Mesendoderm (in vitro differentiated cells): Measurements from ENCODE around the gene PDZD2.

Source experiments
- DNase-seq: peaks from one replicate; pipeline ENCODE4 v3.0.0; 2013
- H2AK5ac ChIP-seq: 2 replicates; pipeline ENCODE4 v1.6.1; 2013; ENCODE audit warnings: low read length, inconsistent platforms
- H2BK120ac ChIP-seq: 2 replicates; pipeline ENCODE4 v1.6.1; 2013; ENCODE audit warnings: low read depth, mild to moderate bottlenecking, low read length, moderate library complexity, mixed read lengths
- H2BK15ac ChIP-seq: replicated peaks from 2 replicates; pipeline ENCODE4 v1.6.1; 2013; ENCODE audit warnings: low read depth, mild to moderate bottlenecking, moderate library complexity
- H2BK5ac ChIP-seq: 2 replicates; pipeline ENCODE4 v1.6.1; 2013; ENCODE audit warnings: low read length, inconsistent platforms
- H3K18ac ChIP-seq: 2 replicates; pipeline ENCODE4 v1.6.1; 2013; ENCODE audit warnings: mild to moderate bottlenecking, low read length, mixed read lengths
- H3K23ac ChIP-seq: one replicate; pipeline ENCODE4 v1.6.1; 2013; ENCODE audit warnings: low read length
- H3K27ac ChIP-seq: 2 replicates; pipeline ENCODE4 v1.5.1; 2013; ENCODE audit warnings: low read depth, mild to moderate bottlenecking, inconsistent platforms, low read length, moderate library complexity
- H3K27me3 ChIP-seq: 2 replicates; pipeline ENCODE4 v1.6.1; 2013; ENCODE audit warnings: low read length, control low read depth, mild to moderate bottlenecking, inconsistent platforms; ENCODE audit not compliant: insufficient read depth, poor library complexity
- H3K36me3 ChIP-seq: 2 replicates; pipeline ENCODE4 v1.6.1; 2013; ENCODE audit warnings: low read length, inconsistent platforms; ENCODE audit not compliant: control insufficient read depth, insufficient read depth
- H3K4ac ChIP-seq: one replicate; pipeline ENCODE4 v1.6.1; 2013; ENCODE audit warnings: low read depth, mild to moderate bottlenecking, low read length, moderate library complexity
- H3K4me1 ChIP-seq: 2 replicates; pipeline ENCODE4 v1.6.1; 2013; ENCODE audit warnings: low read depth, low read length, inconsistent platforms; ENCODE audit not compliant: control insufficient read depth
- H3K4me2 ChIP-seq: 2 replicates; pipeline ENCODE4 v1.6.1; 2013; ENCODE audit warnings: low read length
- H3K4me3 ChIP-seq: 2 replicates; pipeline ENCODE4 v1.5.1; 2013; ENCODE audit warnings: mild to moderate bottlenecking, low read length
- H3K56ac ChIP-seq: one replicate; pipeline ENCODE4 v1.6.1; 2013; ENCODE audit warnings: low read length
- H3K79me1 ChIP-seq: 2 replicates; pipeline ENCODE4 v1.6.1; 2013; ENCODE audit warnings: low read length, inconsistent platforms
- H3K79me2 ChIP-seq: 2 replicates; pipeline ENCODE4 v1.6.1; 2013; ENCODE audit warnings: mild to moderate bottlenecking, low read length; ENCODE audit not compliant: control insufficient read depth, insufficient read depth
- H3K9ac ChIP-seq: 2 replicates; pipeline ENCODE4 v1.6.1; 2013; ENCODE audit warnings: low read length, inconsistent platforms
- H4K5ac ChIP-seq: one replicate; pipeline ENCODE4 v1.6.1; 2013; ENCODE audit warnings: low read length
- H4K8ac ChIP-seq: one replicate; pipeline ENCODE4 v1.6.1; 2013; ENCODE audit warnings: low read depth, mild to moderate bottlenecking, control low read depth, low read length, moderate library complexity
- WGBS: extraction: QIAGEN DNeasy Blood & Tissue Kit; methylation state at CpG from one replicate; pipeline ENCODE4 v1.1.7; 2013; ENCODE audit warnings: low lambda C conversion rate, missing lambda C conversion rate; ENCODE audit not compliant: insufficient coverage; ENCODE audit errors: extremely low coverage; 5-methylcytosine and 5-hydroxymethylcytosine counted together

PDZD2 gene

DNA sequence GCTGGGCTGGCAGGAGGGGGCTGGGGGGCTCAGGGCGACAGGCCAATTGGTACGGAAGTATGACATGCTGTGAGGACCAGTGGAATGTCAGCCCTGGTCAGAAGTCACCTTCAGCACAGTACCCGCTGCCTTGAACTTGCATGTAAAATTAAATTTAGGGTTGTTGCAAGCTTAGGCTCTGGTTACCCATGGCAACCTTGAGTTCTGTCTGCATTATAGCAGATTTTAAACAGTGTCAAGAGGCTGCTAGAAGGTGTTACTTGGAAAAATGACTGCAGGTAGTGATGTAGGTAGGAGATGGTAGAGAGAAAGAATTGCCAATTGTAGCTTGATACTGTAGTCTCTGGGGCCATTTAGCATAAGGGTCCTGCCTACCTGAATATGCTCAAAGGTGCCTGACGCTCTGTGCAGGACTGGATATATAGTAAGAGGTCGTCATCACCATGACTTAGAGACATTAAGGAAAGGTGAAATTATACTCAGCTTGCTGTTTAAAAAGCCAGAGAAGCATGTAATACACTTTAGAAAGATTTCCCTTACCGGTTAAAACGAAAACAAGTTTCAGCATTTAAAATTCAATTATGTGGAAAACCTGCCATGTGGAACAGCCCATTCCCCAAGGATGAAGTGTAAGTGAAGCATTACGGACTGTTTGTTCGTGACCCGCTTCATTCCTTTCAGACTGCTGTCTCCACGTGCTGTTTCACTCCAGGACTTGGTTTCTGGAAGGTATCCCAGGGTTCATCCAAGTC lies 169.0 kb downstream of the PDZD2 start:
- Histone ChIP-seq H3K4me1 (no peaks in the 10 kb centered on the region), H3K27me3 (no peaks in the 10 kb centered on the region), H3K4ac (no peak overlapping the region), H2BK120ac (no peak overlapping the region), H3K36me3 (no peaks in the 10 kb centered on the region), H4K8ac (no peak overlapping the region), H2BK15ac (no peak overlapping the region), H3K9ac (no peak overlapping the region), H3K27ac (no peak overlapping the region), H3K79me1 (no peaks in the 10 kb centered on the region), H3K4me3 (no peak overlapping the region), H3K18ac (no peak overlapping the region), H3K79me2 (no peaks in the 10 kb centered on the region), H3K56ac (no peak overlapping the region), H3K23ac (no peak overlapping the region), H4K5ac (no peak overlapping the region), H2AK5ac (no peak overlapping the region), H3K4me2 (no peak overlapping the region), H2BK5ac (no peak overlapping the region)
- WGBS = no CpG with 5 or more reads among the region's 11 CpGs
- DNase-seq = no peak

DNA sequence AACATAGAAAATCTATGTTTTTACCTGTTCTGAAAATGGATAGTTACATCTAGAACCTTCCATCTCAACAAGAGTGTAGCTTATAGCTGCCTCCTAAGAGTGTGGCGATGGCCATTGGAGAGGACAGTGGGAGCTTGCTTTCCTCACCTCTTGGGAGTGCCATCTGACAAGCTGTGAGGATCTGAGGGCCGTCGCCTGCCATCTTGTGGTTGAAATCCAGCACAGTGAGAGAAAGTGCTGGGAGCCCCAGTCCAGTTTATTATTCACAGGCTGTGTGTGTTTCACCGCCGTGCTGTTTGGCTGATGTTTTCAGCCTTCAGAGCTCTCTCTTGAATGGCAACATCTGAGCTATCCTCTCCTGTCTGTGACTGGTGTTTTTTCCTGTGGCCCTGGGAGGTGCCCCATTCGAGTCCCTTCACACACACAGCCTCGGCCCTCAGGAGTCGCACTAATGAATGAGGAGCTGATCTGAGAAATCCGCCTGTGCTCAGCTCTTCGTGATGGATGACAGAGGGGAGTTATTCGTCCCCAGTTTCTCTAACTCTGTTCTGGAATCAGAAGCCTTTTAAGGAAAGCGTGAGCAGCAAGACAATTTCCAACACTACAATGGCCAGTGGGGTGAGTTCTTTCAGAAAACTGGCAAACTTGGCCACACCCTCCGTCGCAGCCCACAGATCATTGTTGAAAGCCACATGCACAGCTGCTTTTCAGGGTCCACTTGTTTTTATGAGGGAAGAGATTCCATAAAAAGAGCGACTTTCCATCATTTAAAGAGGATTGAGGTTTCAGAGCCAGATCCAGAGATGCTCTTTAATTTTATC lies 170.3 kb downstream of the PDZD2 start:
- Histone ChIP-seq H3K4me3 (no peak overlapping the region), H3K27ac (no peak overlapping the region), H2BK5ac (no peak overlapping the region), H3K4me2 (no peak overlapping the region), H3K36me3 (no peaks in the 10 kb centered on the region), H2AK5ac (no peak overlapping the region), H2BK120ac (no peak overlapping the region), H3K79me2 (no peaks in the 10 kb centered on the region), H2BK15ac (no peak overlapping the region), H3K27me3 (no peaks in the 10 kb centered on the region), H3K79me1 (no peaks in the 10 kb centered on the region), H3K4ac (no peak overlapping the region), H3K56ac (no peak overlapping the region), H4K8ac (no peak overlapping the region), H3K9ac (no peak overlapping the region), H3K18ac (no peak overlapping the region), H3K4me1 (no peaks in the 10 kb centered on the region), H3K23ac (no peak overlapping the region), H4K5ac (no peak overlapping the region)
- DNase-seq = peak; percentile 88
- no CpG with 5 or more reads among the region's 15 CpGs for WGBS

DNA sequence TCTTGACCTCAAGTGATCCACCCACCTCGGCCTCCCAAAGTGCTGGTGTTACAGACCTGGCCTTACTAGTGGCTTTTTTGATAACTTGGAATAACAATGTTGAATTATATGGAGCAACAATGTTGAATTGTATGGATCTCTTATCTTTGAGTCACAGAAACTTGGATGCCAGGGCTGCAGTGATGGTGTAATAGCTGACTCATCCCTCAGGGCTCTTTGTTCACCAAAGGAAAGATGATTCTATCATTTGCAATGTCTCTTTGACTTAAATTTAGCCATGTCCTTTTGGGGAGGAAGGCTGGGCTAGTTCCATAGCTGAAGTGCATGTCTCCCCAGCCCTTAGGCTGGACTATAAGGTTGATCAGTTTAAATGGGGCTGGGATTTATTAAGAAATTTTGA lies 172.3 kb downstream of the PDZD2 start:
- H3K4ac ChIP-seq = no peak overlapping the region
- H3K79me1 ChIP-seq = no peaks in the 10 kb centered on the region
- H2AK5ac ChIP-seq = no peak overlapping the region
- H3K9ac ChIP-seq = no peak overlapping the region
- H3K27ac ChIP-seq = no peak overlapping the region
- H3K18ac ChIP-seq = no peak overlapping the region
- no peak overlapping the region for H3K56ac ChIP-seq
- H2BK5ac ChIP-seq = no peak overlapping the region
- no peak overlapping the region for H2BK15ac ChIP-seq
- no peak overlapping the region for H4K5ac ChIP-seq
- DNase-seq = peak; percentile 65
- H3K36me3 ChIP-seq = no peaks in the 10 kb centered on the region
- H3K4me2 ChIP-seq = no peak overlapping the region
- H3K4me3 ChIP-seq = no peak overlapping the region
- H3K23ac ChIP-seq = no peak overlapping the region
- no peak overlapping the region for H2BK120ac ChIP-seq
- H3K4me1 ChIP-seq = peaks cover 1% of the 10 kb centered on the region
- H3K79me2 ChIP-seq = no peaks in the 10 kb centered on the region
- no peak overlapping the region for H4K8ac ChIP-seq
- no peaks in the 10 kb centered on the region for H3K27me3 ChIP-seq
- WGBS = no CpG with 5 or more reads among the region's 1 CpG

DNA sequence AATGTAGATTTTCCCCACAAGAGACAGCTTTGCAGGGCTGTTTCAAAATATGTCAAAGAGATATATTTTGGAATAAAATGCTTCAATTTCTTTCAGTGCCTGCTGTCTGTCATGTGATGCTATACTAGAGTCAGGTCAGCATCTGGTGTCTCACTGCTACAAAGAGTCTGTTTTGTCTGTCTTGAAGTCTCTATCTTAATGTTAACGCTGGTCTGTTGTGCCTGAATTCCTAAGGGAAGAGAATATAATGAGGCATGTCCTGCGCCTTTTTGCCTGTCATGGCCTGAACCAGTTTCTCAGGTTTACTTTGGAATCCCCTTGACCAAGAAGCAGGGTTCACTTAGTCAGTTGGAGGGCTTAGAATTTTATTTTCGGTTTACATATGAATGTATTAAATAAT lies 176.4 kb downstream of the PDZD2 start:
- H3K9ac ChIP-seq = no peak overlapping the region
- H3K79me1 ChIP-seq = no peaks in the 10 kb centered on the region
- H3K23ac ChIP-seq = no peak overlapping the region
- WGBS = no CpG with 5 or more reads among the region's 3 CpGs
- no peak overlapping the region for H3K4ac ChIP-seq
- no peak overlapping the region for H2BK120ac ChIP-seq
- H2BK15ac ChIP-seq = no peak overlapping the region
- H4K5ac ChIP-seq = no peak overlapping the region
- no peak overlapping the region for H3K4me3 ChIP-seq
- H3K4me2 ChIP-seq = no peak overlapping the region
- H2AK5ac ChIP-seq = no peak overlapping the region
- H3K56ac ChIP-seq = no peak overlapping the region
- H3K79me2 ChIP-seq = no peaks in the 10 kb centered on the region
- H3K36me3 ChIP-seq = no peaks in the 10 kb centered on the region
- no peak overlapping the region for H3K27ac ChIP-seq
- peaks cover 1% of the 10 kb centered on the region for H3K4me1 ChIP-seq
- H4K8ac ChIP-seq = no peak overlapping the region
- peak; percentile 58 for DNase-seq
- no peaks in the 10 kb centered on the region for H3K27me3 ChIP-seq
- no peak overlapping the region for H3K18ac ChIP-seq
- H2BK5ac ChIP-seq = no peak overlapping the region

DNA sequence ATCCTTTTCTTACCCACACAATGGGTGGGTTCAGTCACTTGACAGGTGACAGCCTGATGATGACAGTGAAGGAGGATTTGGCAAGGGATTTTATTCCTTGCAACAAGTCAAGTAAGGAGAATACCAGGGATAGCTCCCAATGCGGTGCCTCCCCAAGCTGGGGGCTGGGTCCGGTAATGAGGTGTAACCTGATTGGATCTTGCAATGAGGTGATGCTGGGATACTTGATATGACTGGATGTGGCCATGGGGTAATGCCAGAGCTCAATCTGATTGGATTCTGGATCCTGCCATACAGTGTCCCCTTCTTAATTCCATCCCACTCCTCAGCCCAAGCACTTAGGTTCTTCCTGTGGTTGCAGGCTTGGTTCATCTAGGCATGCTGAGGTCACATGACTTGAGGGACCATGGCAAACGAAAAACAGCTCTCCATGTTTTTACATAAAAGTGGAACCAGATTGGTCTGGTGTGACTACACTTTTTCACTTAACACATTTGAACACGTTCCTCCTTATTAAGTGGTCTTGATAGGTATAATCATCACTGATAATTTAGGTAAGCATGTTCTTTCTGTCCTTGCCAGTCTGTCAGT lies 181.1 kb downstream of the PDZD2 start:
- Histone ChIP-seq H3K18ac (no peak overlapping the region), H3K4me3 (no peak overlapping the region), H3K4me2 (no peak overlapping the region), H2BK5ac (no peak overlapping the region), H3K23ac (no peak overlapping the region), H3K56ac (no peak overlapping the region), H3K4me1 (peaks cover 1% of the 10 kb centered on the region), H3K36me3 (no peaks in the 10 kb centered on the region), H2BK15ac (no peak overlapping the region), H3K27me3 (no peaks in the 10 kb centered on the region), H3K9ac (no peak overlapping the region), H2BK120ac (no peak overlapping the region), H3K79me2 (no peaks in the 10 kb centered on the region), H4K8ac (no peak overlapping the region), H2AK5ac (no peak overlapping the region), H3K4ac (no peak overlapping the region), H3K79me1 (no peaks in the 10 kb centered on the region), H3K27ac (no peak overlapping the region), H4K5ac (no peak overlapping the region)
- WGBS = no CpG with 5 or more reads among the region's 4 CpGs
- DNase-seq = peak; percentile 68
